H9 (cell line): ENCODE data around the gene GHR. TPM values are rescaled to one million over a fixed set of nuclear protein-coding genes. Genes with fewer than 3 reads are reported as not detected.

Experiments
- DNase-seq: peaks from one replicate; pipeline ENCODE4 v3.0.0-alpha.2; 2017
- H2AFZ ChIP-seq: one replicate; pipeline ENCODE4 v1.6.1; 2013; ENCODE audit warnings: mild to moderate bottlenecking, low read length, control low read depth, moderate library complexity
- H2AK5ac ChIP-seq: 2 replicates; pipeline ENCODE4 v1.6.1; 2013; ENCODE audit warnings: low read length, control low read depth, mixed read lengths; ENCODE audit not compliant: insufficient read length
- H2BK120ac ChIP-seq: one replicate; pipeline ENCODE4 v1.6.1; 2013; ENCODE audit warnings: low read depth, mild to moderate bottlenecking, low read length, control low read depth, inconsistent platforms; ENCODE audit not compliant: poor library complexity, severe bottlenecking
- H2BK12ac ChIP-seq: 2 replicates; pipeline ENCODE4 v1.6.1; 2013; ENCODE audit warnings: low read length, control low read depth, mixed read lengths, low read depth; ENCODE audit not compliant: insufficient read length
- H2BK15ac ChIP-seq: 2 replicates; pipeline ENCODE4 v1.6.1; 2013; ENCODE audit warnings: low read depth, low read length, control low read depth
- H2BK20ac ChIP-seq: one replicate; pipeline ENCODE4 v1.6.1; 2013; ENCODE audit warnings: low read depth, mild to moderate bottlenecking, low read length, control low read depth, inconsistent platforms; ENCODE audit not compliant: poor library complexity, severe bottlenecking
- H2BK5ac ChIP-seq: 2 replicates; pipeline ENCODE4 v1.6.1; 2013; ENCODE audit warnings: low read length, control low read depth, mixed read lengths; ENCODE audit not compliant: insufficient read length
- H3K14ac ChIP-seq: 2 replicates; pipeline ENCODE4 v1.6.1; 2013; ENCODE audit warnings: low read length, control low read depth; ENCODE audit not compliant: insufficient read depth
- H3K18ac ChIP-seq: 2 replicates; pipeline ENCODE4 v1.6.1; 2013; ENCODE audit warnings: low read depth, mild to moderate bottlenecking, mixed read lengths, low read length, control low read depth; ENCODE audit not compliant: insufficient read length
- H3K23ac ChIP-seq: 2 replicates; pipeline ENCODE4 v1.6.1; 2013; ENCODE audit warnings: low read length, control low read depth, mixed read lengths, low read depth; ENCODE audit not compliant: insufficient read length
- H3K23me2 ChIP-seq: 2 replicates; pipeline ENCODE4 v1.6.1; 2013; ENCODE audit warnings: low read depth, mild to moderate bottlenecking, mixed read lengths, low read length, control low read depth; ENCODE audit not compliant: insufficient read length, poor library complexity, severe bottlenecking
- H3K27ac ChIP-seq: 2 replicates; pipeline ENCODE4 v1.5.1; 2013; ENCODE audit warnings: low read length, control low read depth, mixed read lengths, low read depth; ENCODE audit not compliant: insufficient read length
- H3K27me3 ChIP-seq: 2 replicates; pipeline ENCODE4 v1.6.1; 2013; ENCODE audit warnings: low read length, control low read depth, inconsistent platforms; ENCODE audit not compliant: insufficient read depth
- H3K4ac ChIP-seq: 2 replicates; pipeline ENCODE4 v1.6.1; 2013; ENCODE audit warnings: low read depth, mild to moderate bottlenecking, control low read depth, inconsistent platforms, low read length, moderate library complexity
- H3K4me1 ChIP-seq: 2 replicates; pipeline ENCODE4 v1.6.1; 2013; ENCODE audit warnings: low read length, control low read depth, inconsistent platforms; ENCODE audit not compliant: insufficient read depth
- H3K4me2 ChIP-seq: 2 replicates; pipeline ENCODE4 v1.6.1; 2013; ENCODE audit warnings: low read length, control low read depth, mixed read lengths; ENCODE audit not compliant: insufficient read length, insufficient read depth
- H3K56ac ChIP-seq: 2 replicates; pipeline ENCODE4 v1.6.1; 2013; ENCODE audit warnings: low read depth, mild to moderate bottlenecking, mixed read lengths, low read length, control low read depth; ENCODE audit not compliant: insufficient read length
- H3K79me1 ChIP-seq: 2 replicates; pipeline ENCODE4 v1.6.1; 2013; ENCODE audit warnings: low read depth, mild to moderate bottlenecking, moderate library complexity, low read length, control low read depth, inconsistent platforms; ENCODE audit not compliant: insufficient read depth, poor library complexity, severe bottlenecking
- H3K79me2 ChIP-seq: 2 replicates; pipeline ENCODE4 v1.6.1; 2013; ENCODE audit warnings: low read length, control low read depth, inconsistent platforms; ENCODE audit not compliant: insufficient read depth
- H3K9ac ChIP-seq: 2 replicates; pipeline ENCODE4 v1.6.1; 2013; ENCODE audit warnings: low read length, control low read depth, mixed read lengths; ENCODE audit not compliant: insufficient read length; ENCODE audit errors: extremely low read depth
- H3K9me3 ChIP-seq: one replicate; pipeline ENCODE4 v1.6.1; 2013; ENCODE audit warnings: low read depth, low read length, inconsistent platforms; ENCODE audit not compliant: control insufficient read depth
- H3T11ph ChIP-seq: one replicate; pipeline ENCODE4 v1.6.1; 2013; ENCODE audit warnings: mild to moderate bottlenecking, low read length, control low read depth, inconsistent platforms
- H4K20me1 ChIP-seq: one replicate; pipeline ENCODE4 v1.6.1; 2013; ENCODE audit not compliant: control insufficient read depth, insufficient read length, insufficient read depth
- H4K5ac ChIP-seq: 2 replicates; pipeline ENCODE4 v1.6.1; 2013; ENCODE audit warnings: low read depth, mild to moderate bottlenecking, mixed read lengths, low read length, control low read depth; ENCODE audit not compliant: insufficient read length
- H4K8ac ChIP-seq: replicated peaks from 2 replicates; pipeline ENCODE4 v1.6.1; 2013; ENCODE audit warnings: low read length, control low read depth, mixed read lengths, low read depth; ENCODE audit not compliant: insufficient read length
- H4K91ac ChIP-seq: 2 replicates; pipeline ENCODE4 v1.6.1; 2013; ENCODE audit warnings: low read depth, mild to moderate bottlenecking, moderate library complexity, mixed read lengths, low read length, control low read depth; ENCODE audit not compliant: insufficient read length
- H3K27ac Mint-ChIP-seq, 3 experiments: 2 replicates in 2 of 3; 3 replicates in 1 of 3; pipeline ENCODE4 v1.8.0; 2020 to 2021; ENCODE audit warnings: mixed read lengths in 3 of 3, mild to moderate bottlenecking in 1 of 3, moderate library complexity in 1 of 3
- H3K27me3 Mint-ChIP-seq: 2 replicates; pipeline ENCODE4 v1.8.0; 2021; ENCODE audit warnings: low read depth, mild to moderate bottlenecking, moderate library complexity, mixed read lengths
- H3K36me3 Mint-ChIP-seq, 3 experiments: 2 replicates in 2 of 3; 3 replicates in 1 of 3; pipeline ENCODE4 v1.8.0; 2020 to 2021; ENCODE audit warnings: low read depth in 3 of 3, mixed read lengths in 3 of 3; ENCODE audit not compliant: insufficient read depth in 1 of 3
- H3K4me1 Mint-ChIP-seq, 2 experiments: 2 replicates each; pipeline ENCODE4 v1.8.0; 2020; ENCODE audit warnings: mixed read lengths in 2 of 2
- H3K4me3 Mint-ChIP-seq, 2 experiments: 2 replicates in 1 of 2; 3 replicates in 1 of 2; pipeline ENCODE4 v1.8.0; 2020 to 2021; ENCODE audit warnings: mild to moderate bottlenecking in 2 of 2, mixed read lengths in 2 of 2, moderate library complexity in 1 of 2
- H3K9me3 Mint-ChIP-seq, 2 experiments: 2 replicates in 1 of 2; 3 replicates in 1 of 2; pipeline ENCODE4 v1.8.0; 2020; ENCODE audit warnings: mild to moderate bottlenecking in 2 of 2, mixed read lengths in 2 of 2, moderate library complexity in 1 of 2
- CTCF ChIP-seq: fragments of 200-600 bp; sonication (generic); conservative IDR thresholded peaks from 3 replicates; pipeline ENCODE4 v1.8.0; 2021; ENCODE audit warnings: antibody characterized with exemption, mild to moderate bottlenecking
- WGBS: extraction: QIAGEN DNeasy Blood & Tissue Kit; methylation state at CpG from one replicate; pipeline ENCODE4 v1.1.7; 2013; ENCODE audit warnings: missing lambda C conversion rate, low lambda C conversion rate, mixed read lengths; ENCODE audit not compliant: insufficient read length; ENCODE audit errors: extremely low coverage; 5-methylcytosine and 5-hydroxymethylcytosine counted together
- total RNA-seq: library from RNA; stranded (reverse); gene quantifications from 2 replicates; pipeline ENCODE4 v1.2.1, GENCODE V29; 2021

The GHR gene
- total RNA-seq, 1 experiment from 2014 or later = 0.20 TPM

DNA sequence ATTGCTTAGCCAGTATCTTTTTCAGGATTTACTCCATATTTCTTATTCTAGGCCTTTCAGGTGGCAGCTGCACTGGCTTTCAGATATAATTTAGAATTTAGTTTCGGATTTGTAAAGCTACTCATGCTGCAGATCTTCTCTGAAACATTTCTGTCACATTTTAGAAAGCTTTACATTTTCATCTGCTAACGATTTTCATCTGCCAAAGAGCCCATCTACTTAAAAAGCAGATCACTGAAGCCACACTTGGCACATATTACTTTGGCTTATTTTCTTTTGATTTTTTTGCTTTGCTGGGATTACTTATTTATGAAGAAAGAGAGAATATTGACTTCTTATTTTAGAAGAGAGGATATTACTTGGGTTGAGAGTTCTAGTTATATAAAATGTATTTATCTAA, 98.2 kb downstream of the GHR start:
- Mint-ChIP-seq H3K4me1 (peaks cover 5 to 6% of the 10 kb centered on the region in 2 experiments), H3K9me3 (peaks cover 18 to 22% of the 10 kb centered on the region in 2 experiments), H3K36me3 (peaks cover 0 to 16% (median 0%) of the 10 kb centered on the region in 3 experiments; a peak in 3 of 7 replicates), H3K27ac (no peak overlapping the region), H3K27me3 (no peaks in the 10 kb centered on the region), H3K4me3 (no peak overlapping the region)
- Histone ChIP-seq H3K18ac (no peak overlapping the region), H3K9ac (no peak overlapping the region), H3K27ac (no peak overlapping the region), H2BK120ac (no peak overlapping the region), H4K5ac (no peak overlapping the region), H3K23ac (no peak overlapping the region), H2BK15ac (no peak overlapping the region), H3K4me1 (no peaks in the 10 kb centered on the region), H2AFZ (no peak overlapping the region), H3K9me3 (no peaks in the 10 kb centered on the region), H3K4ac (no peak overlapping the region), H2AK5ac (no peak overlapping the region), H2BK20ac (no peak overlapping the region), H2BK12ac (no peak overlapping the region), H3K56ac (no peak overlapping the region), H3K4me2 (no peak overlapping the region), H4K20me1 (no peaks in the 10 kb centered on the region), H3T11ph (no peak overlapping the region), H3K79me2 (no peaks in the 10 kb centered on the region), H3K27me3 (no peaks in the 10 kb centered on the region), H2BK5ac (no peak overlapping the region), H3K79me1 (no peaks in the 10 kb centered on the region), H3K14ac (no peak overlapping the region), H3K23me2 (no peaks in the 10 kb centered on the region), H4K8ac (no peak overlapping the region), H4K91ac (no peak overlapping the region)
- WGBS = no CpG with 5 or more reads among the region's 2 CpGs
- no peak for TF ChIP-seq CTCF
- DNase-seq = no peak
